SK-N-MC (cell line): ENCODE measurements around the gene U2AF2.

Experiments
- DNase-seq: peaks from one replicate; pipeline ENCODE4 v3.0.0-alpha.2; 2011; ENCODE audit warnings: low read depth, low spot score
- H3K27ac ChIP-seq: fragments of 200-600 bp; sonication (generic); 2 replicates; pipeline ENCODE4 v1.5.1; 2016; ENCODE audit warnings: mixed run types
- H3K36me3 ChIP-seq: fragments of 200-600 bp; sonication (generic); 2 replicates; pipeline ENCODE4 v1.6.1; 2017; ENCODE audit warnings: antibody characterized with exemption, low read length, mixed read lengths; ENCODE audit not compliant: insufficient read depth
- H3K4me3 ChIP-seq: fragments of 200-600 bp; sonication (generic); 2 replicates; pipeline ENCODE4 v1.5.1; 2016
- H3K9ac ChIP-seq: fragments of 200-600 bp; sonication (generic); 2 replicates; pipeline ENCODE4 v1.8.0; 2017; ENCODE audit warnings: mixed run types, mixed read lengths; ENCODE audit not compliant: insufficient read length
- H3K9me3 ChIP-seq: fragments of 200-600 bp; sonication (generic); 2 replicates; pipeline ENCODE4 v1.6.1; 2017; ENCODE audit warnings: low read depth, mild to moderate bottlenecking, antibody characterized with exemption, low read length, moderate library complexity, mixed read lengths
- EZH2 ChIP-seq: fragments of 200-600 bp; sonication (generic); IDR thresholded peaks from one replicate; pipeline ENCODE4 v1.6.1; 2017; ENCODE audit warnings: antibody characterized with exemption
- FOXP2 ChIP-seq: optimal IDR thresholded peaks from 2 replicates; pipeline ENCODE3; 2011; ENCODE audit warnings: mild to moderate bottlenecking, moderate library complexity; ENCODE audit not compliant: insufficient read depth; ENCODE audit errors: extremely low read length, control extremely low read depth
- POLR2AphosphoS5 ChIP-seq: IDR thresholded peaks from 2 replicates; pipeline ENCODE4 v1.6.1; 2012; ENCODE audit warnings: mild to moderate bottlenecking, low read depth, low read length, borderline replicate concordance

The U2AF2 gene

GRCh38 chr19:55684946-55685681, 30.3 kb downstream of the U2AF2 start:
- H3K9me3 ChIP-seq = no peaks in the 10 kb centered on the region
- no peak overlapping the region for H3K4me3 ChIP-seq
- H3K36me3 ChIP-seq = peaks cover 37% of the 10 kb centered on the region; the same call in 1 of the 2 replicates
- TF ChIP-seq EZH2 (no peak), FOXP2 (no peak), POLR2AphosphoS5 (no peak)
- no peak overlapping the region for H3K9ac ChIP-seq
- no peak for DNase-seq
- H3K27ac ChIP-seq = no peak overlapping the region

GRCh38 chr19:55685776-55686175, 30.9 kb downstream of the U2AF2 start:
- H3K36me3 ChIP-seq = peaks cover 30% of the 10 kb centered on the region; the same call in 1 of the 2 replicates
- DNase-seq = no peak
- no peak overlapping the region for H3K9ac ChIP-seq
- TF ChIP-seq EZH2 (no peak), POLR2AphosphoS5 (no peak), FOXP2 (no peak)
- no peaks in the 10 kb centered on the region for H3K9me3 ChIP-seq
- no peak overlapping the region for H3K27ac ChIP-seq
- H3K4me3 ChIP-seq = no peak overlapping the region

GRCh38 chr19:55686311-55687050, 31.6 kb downstream of the U2AF2 start:
- Histone ChIP-seq H3K4me3 (no peak overlapping the region), H3K9me3 (no peaks in the 10 kb centered on the region), H3K9ac (no peak overlapping the region), H3K36me3 (peaks cover 28% of the 10 kb centered on the region; the same call in 1 of the 2 replicates), H3K27ac (no peak overlapping the region)
- DNase-seq = no peak
- TF ChIP-seq FOXP2 (no peak), EZH2 (no peak), POLR2AphosphoS5 (no peak)

GRCh38 chr19:55687281-55688201, 32.7 kb downstream of the U2AF2 start:
- no peaks in the 10 kb centered on the region for H3K9me3 ChIP-seq
- no peak overlapping the region for H3K4me3 ChIP-seq
- DNase-seq = no peak
- TF ChIP-seq EZH2 (no peak), POLR2AphosphoS5 (no peak), FOXP2 (no peak)
- H3K27ac ChIP-seq = no peak overlapping the region
- peaks cover 19% of the 10 kb centered on the region; the same call in 1 of the 2 replicates for H3K36me3 ChIP-seq
- no peak overlapping the region for H3K9ac ChIP-seq

GRCh38 chr19:55688422-55689218, 33.8 kb downstream of the U2AF2 start:
- no peak for TF ChIP-seq POLR2AphosphoS5
- TF ChIP-seq FOXP2 = no peak
- TF ChIP-seq EZH2 = no peak
- no peaks in the 10 kb centered on the region for H3K9me3 ChIP-seq
- no peak for DNase-seq
- no peak overlapping the region for H3K27ac ChIP-seq
- H3K9ac ChIP-seq = no peak overlapping the region
- H3K4me3 ChIP-seq = no peak overlapping the region
- H3K36me3 ChIP-seq = peaks cover 27% of the 10 kb centered on the region; the same call in 1 of the 2 replicates

GRCh38 chr19:55689411-55690108, 34.7 kb downstream of the U2AF2 start:
- Histone ChIP-seq H3K36me3 (peaks cover 29% of the 10 kb centered on the region; the same call in 1 of the 2 replicates), H3K4me3 (no peak overlapping the region), H3K27ac (no peak overlapping the region), H3K9me3 (no peaks in the 10 kb centered on the region), H3K9ac (no peak overlapping the region)
- no peak for TF ChIP-seq POLR2AphosphoS5
- TF ChIP-seq FOXP2 = no peak
- TF ChIP-seq EZH2 = no peak
- DNase-seq = no peak
